Measurements from ENCODE around the gene CISD2.

GRCh38 chr4:102823464-102823863, 45.3 kb upstream of the CISD2 start:
- TF ChIP-seq POLR2AphosphoS5 (IDR thresholded peaks at IDR 0.05; ENCODE audit: low read depth, low read length) (no peak), TAF1 (IDR thresholded peaks at IDR 0.05; ENCODE audit: borderline replicate concordance, insufficient read depth, low read length) (no peak), SIN3A (IDR thresholded peaks at IDR 0.05; ENCODE audit: borderline replicate concordance, insufficient read depth, low read length) (no peak)
- TF ChIP-seq, protein P1, sequence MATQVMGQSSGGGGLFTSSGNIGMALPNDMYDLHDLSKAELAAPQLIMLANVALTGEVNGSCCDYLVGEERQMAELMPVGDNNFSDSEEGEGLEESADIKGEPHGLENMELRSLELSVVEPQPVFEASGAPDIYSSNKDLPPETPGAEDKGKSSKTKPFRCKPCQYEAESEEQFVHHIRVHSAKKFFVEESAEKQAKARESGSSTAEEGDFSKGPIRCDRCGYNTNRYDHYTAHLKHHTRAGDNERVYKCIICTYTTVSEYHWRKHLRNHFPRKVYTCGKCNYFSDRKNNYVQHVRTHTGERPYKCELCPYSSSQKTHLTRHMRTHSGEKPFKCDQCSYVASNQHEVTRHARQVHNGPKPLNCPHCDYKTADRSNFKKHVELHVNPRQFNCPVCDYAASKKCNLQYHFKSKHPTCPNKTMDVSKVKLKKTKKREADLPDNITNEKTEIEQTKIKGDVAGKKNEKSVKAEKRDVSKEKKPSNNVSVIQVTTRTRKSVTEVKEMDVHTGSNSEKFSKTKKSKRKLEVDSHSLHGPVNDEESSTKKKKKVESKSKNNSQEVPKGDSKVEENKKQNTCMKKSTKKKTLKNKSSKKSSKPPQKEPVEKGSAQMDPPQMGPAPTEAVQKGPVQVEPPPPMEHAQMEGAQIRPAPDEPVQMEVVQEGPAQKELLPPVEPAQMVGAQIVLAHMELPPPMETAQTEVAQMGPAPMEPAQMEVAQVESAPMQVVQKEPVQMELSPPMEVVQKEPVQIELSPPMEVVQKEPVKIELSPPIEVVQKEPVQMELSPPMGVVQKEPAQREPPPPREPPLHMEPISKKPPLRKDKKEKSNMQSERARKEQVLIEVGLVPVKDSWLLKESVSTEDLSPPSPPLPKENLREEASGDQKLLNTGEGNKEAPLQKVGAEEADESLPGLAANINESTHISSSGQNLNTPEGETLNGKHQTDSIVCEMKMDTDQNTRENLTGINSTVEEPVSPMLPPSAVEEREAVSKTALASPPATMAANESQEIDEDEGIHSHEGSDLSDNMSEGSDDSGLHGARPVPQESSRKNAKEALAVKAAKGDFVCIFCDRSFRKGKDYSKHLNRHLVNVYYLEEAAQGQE (IDR thresholded peaks at IDR 0.05; ENCODE audit: insufficient read depth in 1 of 2, low read depth in 2 of 2, low read length in 2 of 2): no peak

Measured in PFSK-1 (cell line).